ENCODE data around the gene KCTD8.

DNA sequence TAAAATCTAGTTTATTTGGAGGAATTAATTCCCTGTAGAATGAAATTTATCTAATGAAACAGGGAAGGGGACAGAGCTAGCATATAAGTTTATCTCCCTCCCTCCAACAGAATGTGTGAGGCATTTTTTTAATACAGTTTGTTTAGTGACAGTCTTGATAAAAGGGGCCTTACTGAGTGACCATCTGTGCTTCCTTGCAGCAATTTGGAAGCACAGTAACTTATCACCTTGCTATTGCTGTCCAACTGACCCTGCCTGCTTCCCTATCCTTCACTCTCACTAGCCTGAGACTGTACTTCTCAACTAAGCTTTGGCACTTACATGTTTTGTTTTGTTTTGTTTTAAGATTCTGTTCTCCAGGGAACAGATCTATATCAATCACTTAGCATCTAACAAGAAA, 31.1 kb upstream of the KCTD8 start:
- TF ChIP-seq CTCF (IDR thresholded peaks at IDR 0.05): no peak
- TF ChIP-seq POLR2AphosphoS5 (IDR thresholded peaks at IDR 0.05): no peak
- TF ChIP-seq POLR2A (IDR thresholded peaks at IDR 0.05): no peak
- TF ChIP-seq EP300 (IDR thresholded peaks at IDR 0.05): no peak

Measured in suprapubic skin (tissue), 4 donors.